ENCODE data around the gene HS3ST2.

DNA sequence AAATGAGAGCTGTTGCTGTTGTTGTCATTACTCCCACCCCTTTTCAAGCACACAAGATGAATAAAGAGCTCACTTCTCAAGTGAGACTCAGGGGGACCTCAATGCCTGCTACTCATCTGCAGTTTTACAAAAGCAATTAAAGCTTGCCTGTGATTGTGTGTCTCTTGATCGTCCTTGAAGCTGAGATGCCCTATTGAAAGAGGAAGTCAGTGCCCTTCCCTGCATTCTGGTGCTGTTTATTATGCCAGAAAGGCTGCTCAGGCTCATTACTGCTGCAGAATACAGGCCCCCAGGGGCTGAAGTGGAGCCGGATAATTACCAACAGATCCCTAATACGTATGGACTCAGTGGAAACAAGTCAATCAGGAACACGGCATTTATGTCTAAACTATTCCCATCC lies 147.2 kb downstream of the HS3ST2 start:
- no peak for TF ChIP-seq SIN3A (IDR thresholded peaks at IDR 0.05; ENCODE audit: borderline replicate concordance, insufficient read depth, low read length)
- TF ChIP-seq POLR2AphosphoS5 (IDR thresholded peaks at IDR 0.05; ENCODE audit: low read depth, low read length), result no peak
- TF ChIP-seq, protein P1, sequence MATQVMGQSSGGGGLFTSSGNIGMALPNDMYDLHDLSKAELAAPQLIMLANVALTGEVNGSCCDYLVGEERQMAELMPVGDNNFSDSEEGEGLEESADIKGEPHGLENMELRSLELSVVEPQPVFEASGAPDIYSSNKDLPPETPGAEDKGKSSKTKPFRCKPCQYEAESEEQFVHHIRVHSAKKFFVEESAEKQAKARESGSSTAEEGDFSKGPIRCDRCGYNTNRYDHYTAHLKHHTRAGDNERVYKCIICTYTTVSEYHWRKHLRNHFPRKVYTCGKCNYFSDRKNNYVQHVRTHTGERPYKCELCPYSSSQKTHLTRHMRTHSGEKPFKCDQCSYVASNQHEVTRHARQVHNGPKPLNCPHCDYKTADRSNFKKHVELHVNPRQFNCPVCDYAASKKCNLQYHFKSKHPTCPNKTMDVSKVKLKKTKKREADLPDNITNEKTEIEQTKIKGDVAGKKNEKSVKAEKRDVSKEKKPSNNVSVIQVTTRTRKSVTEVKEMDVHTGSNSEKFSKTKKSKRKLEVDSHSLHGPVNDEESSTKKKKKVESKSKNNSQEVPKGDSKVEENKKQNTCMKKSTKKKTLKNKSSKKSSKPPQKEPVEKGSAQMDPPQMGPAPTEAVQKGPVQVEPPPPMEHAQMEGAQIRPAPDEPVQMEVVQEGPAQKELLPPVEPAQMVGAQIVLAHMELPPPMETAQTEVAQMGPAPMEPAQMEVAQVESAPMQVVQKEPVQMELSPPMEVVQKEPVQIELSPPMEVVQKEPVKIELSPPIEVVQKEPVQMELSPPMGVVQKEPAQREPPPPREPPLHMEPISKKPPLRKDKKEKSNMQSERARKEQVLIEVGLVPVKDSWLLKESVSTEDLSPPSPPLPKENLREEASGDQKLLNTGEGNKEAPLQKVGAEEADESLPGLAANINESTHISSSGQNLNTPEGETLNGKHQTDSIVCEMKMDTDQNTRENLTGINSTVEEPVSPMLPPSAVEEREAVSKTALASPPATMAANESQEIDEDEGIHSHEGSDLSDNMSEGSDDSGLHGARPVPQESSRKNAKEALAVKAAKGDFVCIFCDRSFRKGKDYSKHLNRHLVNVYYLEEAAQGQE (IDR thresholded peaks at IDR 0.05; ENCODE audit: insufficient read depth in 1 of 2, low read depth in 2 of 2, low read length in 2 of 2), result no peak
- no peak for TF ChIP-seq TAF1 (IDR thresholded peaks at IDR 0.05; ENCODE audit: borderline replicate concordance, insufficient read depth, low read length)
